OCI-LY7 (cell line): ENCODE measurements around the gene PCGF3. TPM values are rescaled to one million over a fixed set of nuclear protein-coding genes. Genes with fewer than 3 reads are reported as not detected.

Experiments used
- BruUV-seq: library from RNA; stranded (reverse); fragments of 400-500 nt; replicated peaks from 2 replicates; lab custom pipeline; 2021; lab: Mats Ljungman, UMichigan
- CTCF ChIA-PET: fragments of 300-600 bp; sonication (Branson Sonifier 250); formaldehyde crosslinking; loops from one replicate; lab custom pipeline; 2022; ENCODE audit warnings: antibody characterized with exemption; ENCODE audit not compliant: unreplicated experiment; lab: Charles Lee
- POLR2A ChIA-PET: fragments of 300-600 bp; sonication (Branson Sonifier 250); formaldehyde crosslinking; loops from one replicate; lab custom pipeline; 2022; ENCODE audit warnings: antibody characterized with exemption; lab: Charles Lee
- DNase-seq: peaks from one replicate; pipeline ENCODE4 v3.0.0-alpha.2; 2015; ENCODE audit warnings: low spot score
- H2AFZ ChIP-seq: fragments of 200-600 bp; sonication (generic), shearing (Covaris generic); 2 replicates; pipeline ENCODE4 v1.6.1; 2014; ENCODE audit warnings: mild to moderate bottlenecking, antibody characterized with exemption, low read length, moderate library complexity
- H3K27ac ChIP-seq: fragments of 200-600 bp; sonication (generic); 2 replicates; pipeline ENCODE4 v1.5.1; 2014; ENCODE audit warnings: mixed run types, low read depth, mild to moderate bottlenecking, moderate library complexity, low read length, inconsistent platforms; ENCODE audit not compliant: poor library complexity, severe bottlenecking
- H3K36me3 ChIP-seq: fragments of 200-600 bp; sonication (generic); 2 replicates; pipeline ENCODE4 v1.6.1; 2014; ENCODE audit warnings: mild to moderate bottlenecking, antibody characterized with exemption, low read length, moderate library complexity, mixed read lengths; ENCODE audit not compliant: insufficient read depth
- H3K4me1 ChIP-seq: fragments of 200-600 bp; sonication (generic); 2 replicates; pipeline ENCODE4 v1.5.1; 2014; ENCODE audit warnings: mild to moderate bottlenecking, low read length; ENCODE audit not compliant: insufficient read depth, poor library complexity, severe bottlenecking
- H3K4me2 ChIP-seq: fragments of 200-600 bp; sonication (generic); 2 replicates; pipeline ENCODE4 v1.6.1; 2014; ENCODE audit warnings: mild to moderate bottlenecking, low read length
- H3K4me3 ChIP-seq: fragments of 200-600 bp; sonication (generic); 2 replicates; pipeline ENCODE4 v1.5.1; 2014; ENCODE audit warnings: mild to moderate bottlenecking, low read depth, low read length; ENCODE audit not compliant: poor library complexity, severe bottlenecking
- H3K79me2 ChIP-seq: fragments of 200-600 bp; sonication (generic); 2 replicates; pipeline ENCODE4 v1.6.1; 2016; ENCODE audit warnings: low read depth, mild to moderate bottlenecking, low read length, moderate library complexity, mixed read lengths; ENCODE audit not compliant: insufficient read depth
- H3K9me2 ChIP-seq: fragments of 200-600 bp; sonication (generic); 2 replicates; pipeline ENCODE4 v1.6.1; 2016; ENCODE audit warnings: mild to moderate bottlenecking, low read length, mixed read lengths; ENCODE audit not compliant: insufficient read depth
- H3K9me3 ChIP-seq: fragments of 200-600 bp; sonication (generic); 2 replicates; pipeline ENCODE4 v1.6.1; 2014; ENCODE audit warnings: mild to moderate bottlenecking, mixed run types, low read length, mixed read lengths
- H4K20me1 ChIP-seq: fragments of 200-600 bp; sonication (generic); 2 replicates; pipeline ENCODE4 v1.6.1; 2014; ENCODE audit warnings: mild to moderate bottlenecking, antibody characterized with exemption, low read length, moderate library complexity, mixed read lengths; ENCODE audit not compliant: insufficient read depth
- EZH2phosphoT487 ChIP-seq: fragments of 200-600 bp; sonication (generic); IDR thresholded peaks from 2 replicates; pipeline ENCODE4 v1.6.1; 2018; ENCODE audit warnings: low read depth, borderline replicate concordance, mild to moderate bottlenecking, mixed run types, antibody characterized with exemption, low read length, moderate library complexity, mixed read lengths
- intact Hi-C: fragments of 100-400 bp; cut with micrococcal nuclease; formaldehyde crosslinking; loops from one replicate; pipeline ENCODE4 v1.10.0; 2022; ENCODE audit not compliant: unreplicated experiment
- total RNA-seq, 2 experiments: library from RNA; depleted of rRNA in 1 of 2; stranded (reverse); fragments of >200 nt in 1 of 2; shearing (Covaris generic) in 1 of 2; gene quantifications; 2 replicates each; pipeline ENCODE4 v1.2.3, GENCODE V29; 2014 to 2022
- TF ChIP-seq, protein P1 (sequence below): fragments of 200-600 bp; sonication (generic); conservative IDR thresholded peaks from 2 replicates; pipeline ENCODE4 v1.5.1; 2014; ENCODE audit warnings: mild to moderate bottlenecking, antibody characterized with exemption, low read length, moderate library complexity, mixed read lengths

Gene PCGF3
- total RNA-seq, 2 experiments from 2014 or later: 33.8 to 50.2 TPM

DNA sequence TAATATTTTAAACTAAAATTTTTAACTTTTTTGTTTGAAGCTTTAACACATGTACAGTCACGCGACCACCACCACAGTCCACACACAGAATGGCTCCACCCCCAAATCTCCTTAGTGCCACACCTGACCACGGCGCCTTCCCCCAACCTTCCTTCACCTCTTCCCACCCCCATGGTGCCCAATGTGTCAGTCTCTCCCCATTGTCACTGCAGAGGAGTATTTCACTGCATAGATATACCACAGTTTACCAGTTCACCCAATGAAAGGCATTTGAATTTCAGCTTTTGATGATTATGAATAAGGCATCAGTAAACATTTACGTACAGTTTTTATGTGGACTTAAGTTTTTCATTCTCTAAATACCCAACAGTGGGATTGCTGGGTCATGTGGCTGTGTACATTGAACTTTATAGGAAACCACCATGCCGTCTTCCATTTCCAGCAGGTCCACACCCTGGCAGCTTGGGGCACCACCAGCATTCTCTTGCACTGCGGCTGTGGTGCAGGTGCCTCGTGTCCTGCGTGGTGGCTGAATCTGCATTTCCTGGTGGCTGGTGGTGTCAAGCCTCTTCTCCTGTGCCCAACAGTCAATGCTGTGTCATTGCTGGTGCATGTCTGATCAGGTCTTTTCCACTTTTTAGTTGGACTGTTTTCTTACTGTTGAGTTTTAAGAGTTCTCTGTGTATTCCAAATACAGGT, 71.3 kb downstream of the PCGF3 start:
- peaks cover 65% of the 10 kb centered on the region for H3K79me2 ChIP-seq

DNA sequence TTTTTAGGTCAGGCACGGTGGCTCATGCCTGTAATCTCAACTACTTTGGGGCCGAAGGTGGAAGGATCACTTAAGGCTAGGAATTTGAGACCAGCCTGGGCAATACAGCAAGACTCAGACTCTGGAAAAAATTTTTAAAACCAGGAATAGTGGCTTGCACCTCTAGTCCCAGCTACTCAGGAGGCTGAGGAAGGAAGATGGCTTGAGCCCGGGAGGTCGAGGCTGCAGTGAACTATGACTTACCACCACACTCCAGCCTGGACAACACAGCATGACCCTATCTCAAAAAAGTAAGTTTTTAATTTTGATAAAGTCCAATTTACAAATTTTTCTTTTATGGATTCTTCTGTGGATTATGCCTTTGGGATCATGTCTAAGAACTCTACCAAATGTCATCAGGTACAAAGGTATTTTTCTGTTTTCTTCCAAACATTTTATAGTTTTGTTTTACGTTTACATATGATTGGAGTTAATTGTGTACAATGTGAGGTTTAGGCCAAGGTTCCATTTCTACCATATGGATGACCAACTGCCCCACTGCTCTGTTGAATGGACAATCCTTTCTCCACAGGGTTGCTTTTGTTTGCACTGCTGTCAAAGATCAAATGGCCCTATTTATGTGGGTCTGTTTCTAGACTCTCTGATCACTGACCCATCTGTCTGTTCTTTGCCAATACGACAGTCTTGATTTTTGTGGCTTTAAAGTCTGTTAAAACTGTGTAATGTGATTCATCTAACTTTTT, 72.1 kb downstream of the PCGF3 start:
- Histone ChIP-seq H3K36me3 (peaks cover 87% of the 10 kb centered on the region), H3K4me2 (no peak overlapping the region), H3K27ac (no peak overlapping the region), H3K4me1 (peaks cover 20% of the 10 kb centered on the region), H3K4me3 (no peak overlapping the region), H3K9me2 (no peaks in the 10 kb centered on the region), H4K20me1 (peaks cover 9% of the 10 kb centered on the region), H3K9me3 (no peaks in the 10 kb centered on the region; the same call in 1 of the 2 replicates), H3K79me2 (peaks cover 63% of the 10 kb centered on the region), H2AFZ (no peak overlapping the region)
- DNase-seq: no peak
- intact Hi-C loops: no loop called here
- TSS peak; percentile 43 for BruUV-seq
- ChIA-PET POLR2A (no interaction called here), CTCF (no interaction called here)
- TF ChIP-seq, protein P1, sequence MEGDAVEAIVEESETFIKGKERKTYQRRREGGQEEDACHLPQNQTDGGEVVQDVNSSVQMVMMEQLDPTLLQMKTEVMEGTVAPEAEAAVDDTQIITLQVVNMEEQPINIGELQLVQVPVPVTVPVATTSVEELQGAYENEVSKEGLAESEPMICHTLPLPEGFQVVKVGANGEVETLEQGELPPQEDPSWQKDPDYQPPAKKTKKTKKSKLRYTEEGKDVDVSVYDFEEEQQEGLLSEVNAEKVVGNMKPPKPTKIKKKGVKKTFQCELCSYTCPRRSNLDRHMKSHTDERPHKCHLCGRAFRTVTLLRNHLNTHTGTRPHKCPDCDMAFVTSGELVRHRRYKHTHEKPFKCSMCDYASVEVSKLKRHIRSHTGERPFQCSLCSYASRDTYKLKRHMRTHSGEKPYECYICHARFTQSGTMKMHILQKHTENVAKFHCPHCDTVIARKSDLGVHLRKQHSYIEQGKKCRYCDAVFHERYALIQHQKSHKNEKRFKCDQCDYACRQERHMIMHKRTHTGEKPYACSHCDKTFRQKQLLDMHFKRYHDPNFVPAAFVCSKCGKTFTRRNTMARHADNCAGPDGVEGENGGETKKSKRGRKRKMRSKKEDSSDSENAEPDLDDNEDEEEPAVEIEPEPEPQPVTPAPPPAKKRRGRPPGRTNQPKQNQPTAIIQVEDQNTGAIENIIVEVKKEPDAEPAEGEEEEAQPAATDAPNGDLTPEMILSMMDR: no peak
- TF ChIP-seq EZH2phosphoT487: no peak

More for the DNA sequence above, 71.3 kb downstream of the PCGF3 start:
- ChIA-PET POLR2A (no interaction called here), CTCF (no interaction called here)
- no peak for TF ChIP-seq EZH2phosphoT487
- TF ChIP-seq, protein P1: no peak
- Histone ChIP-seq H3K27ac (no peak overlapping the region), H3K9me2 (no peaks in the 10 kb centered on the region), H4K20me1 (peaks cover 9% of the 10 kb centered on the region), H3K4me3 (no peak overlapping the region), H3K4me2 (no peak overlapping the region), H3K36me3 (peaks cover 91% of the 10 kb centered on the region), H2AFZ (no peak overlapping the region), H3K9me3 (no peaks in the 10 kb centered on the region; the same call in 1 of the 2 replicates), H3K4me1 (peaks cover 13% of the 10 kb centered on the region)
- no TSS peak for BruUV-seq
- DNase-seq: no peak
- intact Hi-C loops: no loop called here
